Thyroid gland (tissue), 4 donors: Measurements from ENCODE around the gene PDE4B. TPM values are rescaled to one million over a fixed set of nuclear protein-coding genes. Genes with fewer than 3 reads are reported as not detected.
A peak's percentile ranks its signal among the peaks of the same experiment; 100 is the strongest.

ENCODE experiments used
- DNase-seq, 2 donors: peaks; one replicate each; pipeline ENCODE4 v3.0.0-alpha.2; 2019
- H3K27ac ChIP-seq, 3 donors: fragments of 200-600 bp; sonication (generic); 1 replicate in 2 of 3; 2 replicates in 1 of 3; pipeline ENCODE4 v1.5.1; 2016 to 2019; ENCODE audit warnings: mild to moderate bottlenecking in 1 of 3, moderate library complexity in 1 of 3
- H3K27me3 ChIP-seq: fragments of 200-600 bp; sonication (generic); one replicate; pipeline ENCODE4 v1.5.1; 2019
- H3K36me3 ChIP-seq, 2 donors: fragments of 200-600 bp; sonication (generic); one replicate each; pipeline ENCODE4 v1.5.1; 2016 to 2019
- H3K4me1 ChIP-seq, 2 donors: fragments of 200-600 bp; sonication (generic); one replicate each; pipeline ENCODE4 v1.5.1; 2017 to 2019
- H3K4me3 ChIP-seq, 3 donors: fragments of 200-600 bp; sonication (generic); replicated peaks in 1 of 3; 1 replicate in 2 of 3; 2 replicates in 1 of 3; pipeline ENCODE4 v1.5.1; 2016; ENCODE audit warnings: mild to moderate bottlenecking in 1 of 3
- H3K9me3 ChIP-seq: fragments of 200-600 bp; sonication (generic); one replicate; pipeline ENCODE4 v1.5.1; 2017
- CTCF ChIP-seq, 6 experiments: fragments of 200-600 bp in 3 of 6; fragments of 450-650 bp in 3 of 6; sonication (generic) in 3 of 6; IDR thresholded peaks; one replicate each; pipeline ENCODE4 v1.5.1; 2016 to 2019; ENCODE audit warnings: antibody characterized with exemption in 6 of 6, mild to moderate bottlenecking in 2 of 6, inconsistent platforms in 1 of 6, moderate library complexity in 1 of 6
- POLR2A ChIP-seq, 2 donors: fragments of 450-650 bp; IDR thresholded peaks; one replicate each; pipeline ENCODE4 v1.6.1; 2017; ENCODE audit warnings: antibody characterized with exemption in 2 of 2, mild to moderate bottlenecking in 2 of 2, moderate library complexity in 1 of 2
- WGBS, 2 donors: methylation state at CpG; one replicate each; pipeline ENCODE4 v1.1.5; 2017; 5-methylcytosine and 5-hydroxymethylcytosine counted together
- intact Hi-C: fragments of 100-400 bp; cut with DNase I; formaldehyde crosslinking; loops from one replicate; pipeline ENCODE4 v1.15.1; 2023
- total RNA-seq, 4 donors: library from RNA; depleted of rRNA; stranded (reverse); fragments of >200 nt; gene quantifications; one replicate each; pipeline ENCODE4 v1.2.3, GENCODE V29; 2016

The PDE4B gene
- total RNA-seq, 4 donors from 2014 or later: 9.6 to 21.3 (median 15.0) TPM

GRCh38 chr1:65958561-65959350, 166.1 kb downstream of the PDE4B start:
- no peak for DNase-seq
- H3K4me3 ChIP-seq: no peak overlapping the region
- no peaks in the 10 kb centered on the region for H3K4me1 ChIP-seq
- H3K27ac ChIP-seq: no peak overlapping the region
- TF ChIP-seq CTCF (IDR thresholded peaks at IDR 0.05) (peak; percentile 27 to 87 (median 68)), POLR2A (IDR thresholded peaks at IDR 0.05) (no peak)
- intact Hi-C loops: no loop called here
- H3K9me3 ChIP-seq: no peaks in the 10 kb centered on the region
- WGBS, 2 donors: 49 to 50% methylated on average over 12 of the region's 12 CpGs
- H3K27me3 ChIP-seq: no peaks in the 10 kb centered on the region
- H3K36me3 ChIP-seq: no peaks in the 10 kb centered on the region

GRCh38 chr1:65959896-65960567, 167.3 kb downstream of the PDE4B start:
- H3K4me3 ChIP-seq: no peak overlapping the region
- no peaks in the 10 kb centered on the region for H3K27me3 ChIP-seq
- H3K27ac ChIP-seq: no peak overlapping the region
- TF ChIP-seq CTCF (IDR thresholded peaks at IDR 0.05): no peak
- TF ChIP-seq POLR2A (IDR thresholded peaks at IDR 0.05): no peak
- no peaks in the 10 kb centered on the region for H3K36me3 ChIP-seq
- 67 to 69% methylated on average over 7 of the region's 7 CpGs for WGBS, 2 donors
- no peaks in the 10 kb centered on the region for H3K9me3 ChIP-seq
- H3K4me1 ChIP-seq: no peaks in the 10 kb centered on the region
- intact Hi-C loops: loop anchor here (2.0 to 5.0 kb wide), 2 partner anchors 283 to 487 kb away; no protein-coding TSS in a partner anchor
- DNase-seq: no peak

- Histone ChIP-seq H3K4me1 (no peaks in the 10 kb centered on the region), H3K4me3 (no peak overlapping the region), H3K9me3 (no peaks in the 10 kb centered on the region), H3K27ac (no peak overlapping the region), H3K27me3 (no peaks in the 10 kb centered on the region), H3K36me3 (no peaks in the 10 kb centered on the region)
- WGBS, 2 donors: 70 to 73% methylated on average over 6 of the region's 6 CpGs
- no peak for TF ChIP-seq CTCF (IDR thresholded peaks at IDR 0.05)
- no peak for TF ChIP-seq POLR2A (IDR thresholded peaks at IDR 0.05)
- intact Hi-C loops: loop anchor here (5.0 kb wide), 1 partner anchor 484 kb away; no protein-coding TSS in a partner anchor
- no peak for DNase-seq
Observed at GRCh38 chr1:65963156-65963888, 170.6 kb downstream of the PDE4B start.

GRCh38 chr1:65964123-65964522, 171.4 kb downstream of the PDE4B start:
- no peak overlapping the region for H3K4me3 ChIP-seq
- H3K27me3 ChIP-seq: no peaks in the 10 kb centered on the region
- no peak overlapping the region for H3K27ac ChIP-seq
- intact Hi-C loops: loop anchor here (5.0 kb wide), 1 partner anchor 483 kb away; no protein-coding TSS in a partner anchor
- no peaks in the 10 kb centered on the region for H3K9me3 ChIP-seq
- TF ChIP-seq CTCF (IDR thresholded peaks at IDR 0.05): no peak
- TF ChIP-seq POLR2A (IDR thresholded peaks at IDR 0.05): no peak
- H3K36me3 ChIP-seq: no peaks in the 10 kb centered on the region
- no peaks in the 10 kb centered on the region for H3K4me1 ChIP-seq
- WGBS, 2 donors: 79 to 84% methylated on average over 2 of the region's 2 CpGs
- DNase-seq: no peak
